Neural cell (in vitro differentiated cells): Measurements from ENCODE around the gene MEP1A. TPM values are rescaled to one million over a fixed set of nuclear protein-coding genes. Genes with fewer than 3 reads are reported as not detected.

Experiments used
- H2AFZ ChIP-seq: fragments of 200-600, 300-800 bp; sonication (generic), shearing (Covaris generic); 2 replicates; pipeline ENCODE4 v1.6.0; 2014; ENCODE audit warnings: low read depth, mild to moderate bottlenecking, antibody characterized with exemption, low read length, moderate library complexity
- H3F3A ChIP-seq: fragments of 200-600 bp; shearing (Covaris generic); 2 replicates; pipeline ENCODE4 v1.6.1; 2016; ENCODE audit warnings: mild to moderate bottlenecking, moderate library complexity, mixed read lengths, antibody characterized with exemption, low read length; ENCODE audit not compliant: insufficient read depth, poor library complexity, severe bottlenecking
- H3K27ac ChIP-seq: fragments of 200-600, 300-800 bp; sonication (generic), shearing (Covaris generic); 2 replicates; pipeline ENCODE4 v1.5.1; 2014; ENCODE audit warnings: mild to moderate bottlenecking, low read length, moderate library complexity
- H3K27me3 ChIP-seq: fragments of 300-800, 200-600 bp; sonication (generic), shearing (Covaris generic); 2 replicates; pipeline ENCODE4 v1.6.0; 2014; ENCODE audit warnings: mild to moderate bottlenecking, low read depth, low read length, moderate library complexity; ENCODE audit not compliant: insufficient read depth
- H3K36me3 ChIP-seq: fragments of 300-800, 200-600 bp; sonication (generic), shearing (Covaris generic); 2 replicates; pipeline ENCODE4 v1.5.1; 2014; ENCODE audit warnings: mild to moderate bottlenecking, antibody characterized with exemption, low read length, moderate library complexity; ENCODE audit not compliant: insufficient read depth
- H3K4me2 ChIP-seq: fragments of 300-800, 200-600 bp; sonication (generic), shearing (Covaris generic); 2 replicates; pipeline ENCODE4 v1.6.0; 2014; ENCODE audit warnings: mild to moderate bottlenecking, low read length
- H3K4me3 ChIP-seq: fragments of 300-800, 200-600 bp; sonication (generic), shearing (Covaris generic); 2 replicates; pipeline ENCODE4 v1.5.1; 2014; ENCODE audit warnings: mild to moderate bottlenecking, low read length, moderate library complexity
- H3K79me2 ChIP-seq: fragments of 200-600 bp; shearing (Covaris generic); replicated peaks from 2 replicates; pipeline ENCODE4 v1.6.0; 2014; ENCODE audit warnings: mild to moderate bottlenecking, low read length, moderate library complexity; ENCODE audit not compliant: insufficient read depth
- H3K9ac ChIP-seq: fragments of 300-800, 200-600 bp; sonication (generic), shearing (Covaris generic); 2 replicates; pipeline ENCODE4 v1.6.1; 2016; ENCODE audit warnings: mild to moderate bottlenecking, low read length, mixed read lengths
- H3K9me2 ChIP-seq: fragments of 200-600 bp; shearing (Covaris generic); 2 replicates; pipeline ENCODE4 v1.6.1; 2016; ENCODE audit warnings: mild to moderate bottlenecking, low read length, mixed read lengths; ENCODE audit not compliant: insufficient read depth
- H3K9me3 ChIP-seq: fragments of 200-600, 300-800 bp; sonication (generic), shearing (Covaris generic); 2 replicates; pipeline ENCODE4 v1.6.1; 2016; ENCODE audit warnings: mild to moderate bottlenecking, mixed run types, low read length, moderate library complexity, mixed read lengths
- H4K20me1 ChIP-seq: fragments of 200-600 bp; shearing (Covaris generic); 2 replicates; pipeline ENCODE4 v1.6.1; 2016; ENCODE audit warnings: mild to moderate bottlenecking, mixed run types; ENCODE audit not compliant: insufficient read depth
- CTCF ChIP-seq: fragments of 450-650 bp; IDR thresholded peaks from 2 replicates; pipeline ENCODE4 v1.5.1; 2014; ENCODE audit warnings: antibody characterized with exemption, mild to moderate bottlenecking, moderate library complexity; ENCODE audit not compliant: poor library complexity, severe bottlenecking
- EP300 ChIP-seq: fragments of 450-650 bp; conservative IDR thresholded peaks from 2 replicates; pipeline ENCODE4 v1.6.1; 2014; ENCODE audit warnings: antibody characterized with exemption, mild to moderate bottlenecking, moderate library complexity; ENCODE audit not compliant: poor library complexity, severe bottlenecking
- EZH2 ChIP-seq: fragments of 200-600, 300-800 bp; shearing (Covaris generic), sonication (generic); IDR thresholded peaks from 2 replicates; pipeline ENCODE4 v1.6.1; 2014; ENCODE audit warnings: antibody characterized with exemption, low read length, borderline replicate concordance, mild to moderate bottlenecking; ENCODE audit not compliant: insufficient read depth, poor library complexity, severe bottlenecking
- MXI1 ChIP-seq: fragments of 450-650 bp; conservative IDR thresholded peaks from 2 replicates; pipeline ENCODE4 v1.6.1; 2014; ENCODE audit warnings: antibody characterized with exemption, mild to moderate bottlenecking; ENCODE audit not compliant: poor library complexity, severe bottlenecking
- POLR2AphosphoS5 ChIP-seq: IDR thresholded peaks from 2 replicates; pipeline ENCODE4 v1.6.1; 2012
- RAD21 ChIP-seq: fragments of 450-650 bp; conservative IDR thresholded peaks from 2 replicates; pipeline ENCODE4 v1.6.1; 2014; ENCODE audit warnings: antibody characterized with exemption, mild to moderate bottlenecking, moderate library complexity
- REST ChIP-seq: IDR thresholded peaks from 2 replicates; pipeline ENCODE4 v1.6.1; 2012; ENCODE audit warnings: borderline replicate concordance
- SMC3 ChIP-seq: fragments of 450-650 bp; conservative IDR thresholded peaks from 2 replicates; pipeline ENCODE4 v1.6.1; 2014; ENCODE audit warnings: antibody characterized with exemption, mild to moderate bottlenecking, moderate library complexity; ENCODE audit not compliant: poor library complexity
- TAF1 ChIP-seq: IDR thresholded peaks from 2 replicates; pipeline ENCODE4 v1.6.1; 2012; ENCODE audit warnings: low read depth
- polyA plus RNA-seq: library from polyadenylated mRNA; depleted of rRNA; stranded (reverse); fragments of >200 nt; gene quantifications from 2 replicates; pipeline ENCODE4 v1.2.3, GENCODE V29; 2014

The MEP1A gene
- polyA plus RNA-seq, 1 donor from 2014 or later = not detected

- no peaks in the 10 kb centered on the region for H3K27me3 ChIP-seq
- no peaks in the 10 kb centered on the region for H3F3A ChIP-seq
- H3K79me2 ChIP-seq = no peaks in the 10 kb centered on the region
- H3K4me3 ChIP-seq = no peak overlapping the region
- H3K9me2 ChIP-seq = no peaks in the 10 kb centered on the region
- no peaks in the 10 kb centered on the region for H3K9me3 ChIP-seq
- H3K36me3 ChIP-seq = no peaks in the 10 kb centered on the region
- H3K27ac ChIP-seq = no peak overlapping the region
- H3K9ac ChIP-seq = no peak overlapping the region
- no peak overlapping the region for H3K4me2 ChIP-seq
- no peak overlapping the region for H2AFZ ChIP-seq
- no peaks in the 10 kb centered on the region for H4K20me1 ChIP-seq
- TF ChIP-seq EP300 (no peak), EZH2 (no peak), TAF1 (no peak), SMC3 (no peak), MXI1 (no peak), REST (no peak), CTCF (no peak), RAD21 (no peak), POLR2AphosphoS5 (no peak)
These were observed 44.2 kb upstream of the MEP1A start for GRCh38 chr6:46748940-46749503.

GRCh38 chr6:46749731-46750130 lies 43.5 kb upstream of the MEP1A start:
- Histone ChIP-seq H3K36me3 (no peaks in the 10 kb centered on the region), H4K20me1 (no peaks in the 10 kb centered on the region), H3K9me2 (no peaks in the 10 kb centered on the region), H2AFZ (no peak overlapping the region), H3K27me3 (no peaks in the 10 kb centered on the region), H3K9me3 (no peaks in the 10 kb centered on the region), H3K27ac (no peak overlapping the region), H3F3A (no peaks in the 10 kb centered on the region), H3K4me3 (no peak overlapping the region), H3K9ac (no peak overlapping the region), H3K79me2 (no peaks in the 10 kb centered on the region), H3K4me2 (no peak overlapping the region)
- TF ChIP-seq TAF1 (no peak), REST (no peak), CTCF (no peak), EZH2 (no peak), MXI1 (no peak), POLR2AphosphoS5 (no peak), SMC3 (no peak), RAD21 (no peak), EP300 (no peak)
